Panc1 (cell line): ENCODE data around the gene TRIM49C.
"Not testable (repeated sequence)": the region's sequence is repeated elsewhere in the genome, so short reads cannot be mapped to it uniquely, and the experiment has no call there.

ENCODE experiments used
- CTCF ChIP-seq: fragments of 450-650 bp; IDR thresholded peaks from 2 replicates; pipeline ENCODE4 v1.5.1; 2017; ENCODE audit warnings: mild to moderate bottlenecking
- POLR2AphosphoS5 ChIP-seq: IDR thresholded peaks from 2 replicates; pipeline ENCODE4 v1.6.1; 2012; ENCODE audit warnings: mild to moderate bottlenecking, low read depth, low read length, moderate library complexity
- REST ChIP-seq, 2 experiments: IDR thresholded peaks; 2 replicates each; pipeline ENCODE4 v1.6.1; 2011 to 2012; ENCODE audit warnings: low read depth in 2 of 2, control low read depth in 1 of 2, low read length in 1 of 2, mild to moderate bottlenecking in 1 of 2, moderate library complexity in 1 of 2; ENCODE audit not compliant: insufficient read depth in 1 of 2
- SIN3A ChIP-seq: IDR thresholded peaks from 2 replicates; pipeline ENCODE4 v1.6.1; 2012; ENCODE audit warnings: low read depth, mild to moderate bottlenecking, low read length, moderate library complexity, borderline replicate concordance; ENCODE audit not compliant: insufficient read depth

- not testable (repeated sequence) for TF ChIP-seq CTCF; POLR2AphosphoS5; REST (IDR thresholded peaks at IDR 0.05; ENCODE audit: insufficient read depth in 1 of 2, low read depth in 2 of 2, low read length in 1 of 2); SIN3A
Measured at GRCh38 chr11:90024184-90024583, 6.7 kb upstream of the TRIM49C start.
